Neural cell (in vitro differentiated cells): Measurements from ENCODE around the gene CEACAM3. TPM values are rescaled to one million over a fixed set of nuclear protein-coding genes. Genes with fewer than 3 reads are reported as not detected.

ENCODE experiments used
- H2AFZ ChIP-seq: fragments of 200-600, 300-800 bp; sonication (generic), shearing (Covaris generic); 2 replicates; pipeline ENCODE4 v1.6.0; 2014; ENCODE audit warnings: low read depth, mild to moderate bottlenecking, antibody characterized with exemption, low read length, moderate library complexity
- H3F3A ChIP-seq: fragments of 200-600 bp; shearing (Covaris generic); 2 replicates; pipeline ENCODE4 v1.6.1; 2016; ENCODE audit warnings: mild to moderate bottlenecking, moderate library complexity, mixed read lengths, antibody characterized with exemption, low read length; ENCODE audit not compliant: insufficient read depth, poor library complexity, severe bottlenecking
- H3K27ac ChIP-seq: fragments of 200-600, 300-800 bp; sonication (generic), shearing (Covaris generic); 2 replicates; pipeline ENCODE4 v1.5.1; 2014; ENCODE audit warnings: mild to moderate bottlenecking, low read length, moderate library complexity
- H3K27me3 ChIP-seq: fragments of 300-800, 200-600 bp; sonication (generic), shearing (Covaris generic); 2 replicates; pipeline ENCODE4 v1.6.0; 2014; ENCODE audit warnings: mild to moderate bottlenecking, low read depth, low read length, moderate library complexity; ENCODE audit not compliant: insufficient read depth
- H3K36me3 ChIP-seq: fragments of 300-800, 200-600 bp; sonication (generic), shearing (Covaris generic); 2 replicates; pipeline ENCODE4 v1.5.1; 2014; ENCODE audit warnings: mild to moderate bottlenecking, antibody characterized with exemption, low read length, moderate library complexity; ENCODE audit not compliant: insufficient read depth
- H3K4me2 ChIP-seq: fragments of 300-800, 200-600 bp; sonication (generic), shearing (Covaris generic); 2 replicates; pipeline ENCODE4 v1.6.0; 2014; ENCODE audit warnings: mild to moderate bottlenecking, low read length
- H3K4me3 ChIP-seq: fragments of 300-800, 200-600 bp; sonication (generic), shearing (Covaris generic); 2 replicates; pipeline ENCODE4 v1.5.1; 2014; ENCODE audit warnings: mild to moderate bottlenecking, low read length, moderate library complexity
- H3K79me2 ChIP-seq: fragments of 200-600 bp; shearing (Covaris generic); replicated peaks from 2 replicates; pipeline ENCODE4 v1.6.0; 2014; ENCODE audit warnings: mild to moderate bottlenecking, low read length, moderate library complexity; ENCODE audit not compliant: insufficient read depth
- H3K9ac ChIP-seq: fragments of 300-800, 200-600 bp; sonication (generic), shearing (Covaris generic); 2 replicates; pipeline ENCODE4 v1.6.1; 2016; ENCODE audit warnings: mild to moderate bottlenecking, low read length, mixed read lengths
- H3K9me2 ChIP-seq: fragments of 200-600 bp; shearing (Covaris generic); 2 replicates; pipeline ENCODE4 v1.6.1; 2016; ENCODE audit warnings: mild to moderate bottlenecking, low read length, mixed read lengths; ENCODE audit not compliant: insufficient read depth
- H3K9me3 ChIP-seq: fragments of 200-600, 300-800 bp; sonication (generic), shearing (Covaris generic); 2 replicates; pipeline ENCODE4 v1.6.1; 2016; ENCODE audit warnings: mild to moderate bottlenecking, mixed run types, low read length, moderate library complexity, mixed read lengths
- H4K20me1 ChIP-seq: fragments of 200-600 bp; shearing (Covaris generic); 2 replicates; pipeline ENCODE4 v1.6.1; 2016; ENCODE audit warnings: mild to moderate bottlenecking, mixed run types; ENCODE audit not compliant: insufficient read depth
- CTCF ChIP-seq: fragments of 450-650 bp; IDR thresholded peaks from 2 replicates; pipeline ENCODE4 v1.5.1; 2014; ENCODE audit warnings: antibody characterized with exemption, mild to moderate bottlenecking, moderate library complexity; ENCODE audit not compliant: poor library complexity, severe bottlenecking
- EP300 ChIP-seq: fragments of 450-650 bp; conservative IDR thresholded peaks from 2 replicates; pipeline ENCODE4 v1.6.1; 2014; ENCODE audit warnings: antibody characterized with exemption, mild to moderate bottlenecking, moderate library complexity; ENCODE audit not compliant: poor library complexity, severe bottlenecking
- EZH2 ChIP-seq: fragments of 200-600, 300-800 bp; shearing (Covaris generic), sonication (generic); IDR thresholded peaks from 2 replicates; pipeline ENCODE4 v1.6.1; 2014; ENCODE audit warnings: antibody characterized with exemption, low read length, borderline replicate concordance, mild to moderate bottlenecking; ENCODE audit not compliant: insufficient read depth, poor library complexity, severe bottlenecking
- MXI1 ChIP-seq: fragments of 450-650 bp; conservative IDR thresholded peaks from 2 replicates; pipeline ENCODE4 v1.6.1; 2014; ENCODE audit warnings: antibody characterized with exemption, mild to moderate bottlenecking; ENCODE audit not compliant: poor library complexity, severe bottlenecking
- POLR2AphosphoS5 ChIP-seq: IDR thresholded peaks from 2 replicates; pipeline ENCODE4 v1.6.1; 2012
- RAD21 ChIP-seq: fragments of 450-650 bp; conservative IDR thresholded peaks from 2 replicates; pipeline ENCODE4 v1.6.1; 2014; ENCODE audit warnings: antibody characterized with exemption, mild to moderate bottlenecking, moderate library complexity
- REST ChIP-seq: IDR thresholded peaks from 2 replicates; pipeline ENCODE4 v1.6.1; 2012; ENCODE audit warnings: borderline replicate concordance
- SMC3 ChIP-seq: fragments of 450-650 bp; conservative IDR thresholded peaks from 2 replicates; pipeline ENCODE4 v1.6.1; 2014; ENCODE audit warnings: antibody characterized with exemption, mild to moderate bottlenecking, moderate library complexity; ENCODE audit not compliant: poor library complexity
- TAF1 ChIP-seq: IDR thresholded peaks from 2 replicates; pipeline ENCODE4 v1.6.1; 2012; ENCODE audit warnings: low read depth
- polyA plus RNA-seq: library from polyadenylated mRNA; depleted of rRNA; stranded (reverse); fragments of >200 nt; gene quantifications from 2 replicates; pipeline ENCODE4 v1.2.3, GENCODE V29; 2014

The CEACAM3 gene
- polyA plus RNA-seq, 1 donor from 2014 or later = not detected

- H3K9me2 ChIP-seq = no peaks in the 10 kb centered on the region
- H4K20me1 ChIP-seq = no peaks in the 10 kb centered on the region
- H3K36me3 ChIP-seq = no peaks in the 10 kb centered on the region
- H3K27me3 ChIP-seq = no peaks in the 10 kb centered on the region
- no peaks in the 10 kb centered on the region for H3K9me3 ChIP-seq
- no peaks in the 10 kb centered on the region for H3K79me2 ChIP-seq
- no peak for TF ChIP-seq EZH2
- no peak for TF ChIP-seq MXI1
- no peak for TF ChIP-seq TAF1
- TF ChIP-seq SMC3 = no peak
- TF ChIP-seq RAD21 = no peak
- TF ChIP-seq POLR2AphosphoS5 = no peak
- no peak overlapping the region for H3K9ac ChIP-seq
- H2AFZ ChIP-seq = no peak overlapping the region
- no peak overlapping the region for H3K4me3 ChIP-seq
- H3K27ac ChIP-seq = no peak overlapping the region
- no peaks in the 10 kb centered on the region for H3F3A ChIP-seq
- no peak overlapping the region for H3K4me2 ChIP-seq
Measured at GRCh38 chr19:41811981-41812380, 15.6 kb downstream of the CEACAM3 start.

GRCh38 chr19:41813911-41814310, 17.5 kb downstream of the CEACAM3 start:
- Histone ChIP-seq H3K9me3 (no peaks in the 10 kb centered on the region), H3K9me2 (no peaks in the 10 kb centered on the region), H4K20me1 (no peaks in the 10 kb centered on the region), H3K9ac (no peak overlapping the region), H3K79me2 (no peaks in the 10 kb centered on the region), H3K27ac (no peak overlapping the region), H3K36me3 (no peaks in the 10 kb centered on the region), H2AFZ (no peak overlapping the region), H3K4me2 (no peak overlapping the region), H3F3A (no peaks in the 10 kb centered on the region), H3K4me3 (no peak overlapping the region), H3K27me3 (no peaks in the 10 kb centered on the region)
- no peak for TF ChIP-seq RAD21
- TF ChIP-seq MXI1 = no peak
- TF ChIP-seq TAF1 = no peak
- no peak for TF ChIP-seq SMC3
- no peak for TF ChIP-seq CTCF
- no peak for TF ChIP-seq REST
- TF ChIP-seq EP300 = no peak
- TF ChIP-seq POLR2AphosphoS5 = no peak
- TF ChIP-seq EZH2 = no peak

- Histone ChIP-seq H3K79me2 (no peaks in the 10 kb centered on the region), H3K27ac (no peak overlapping the region), H3K9ac (no peak overlapping the region), H3K4me2 (no peak overlapping the region), H4K20me1 (no peaks in the 10 kb centered on the region), H3K9me2 (no peaks in the 10 kb centered on the region), H3K9me3 (no peaks in the 10 kb centered on the region), H3K27me3 (no peaks in the 10 kb centered on the region), H3F3A (no peaks in the 10 kb centered on the region), H3K36me3 (no peaks in the 10 kb centered on the region), H3K4me3 (no peak overlapping the region), H2AFZ (no peak overlapping the region)
- TF ChIP-seq SMC3 (no peak), EP300 (no peak), RAD21 (no peak), POLR2AphosphoS5 (no peak), REST (no peak), TAF1 (no peak), EZH2 (no peak), MXI1 (no peak), CTCF (no peak)
Measured at GRCh38 chr19:41815301-41815700, 18.9 kb downstream of the CEACAM3 start.
